Gastrocnemius medialis (tissue), 4 donors: Measurements from ENCODE around the gene GHDC.
"Not testable (repeated sequence)": the region's sequence is repeated elsewhere in the genome, so short reads cannot be mapped to it uniquely, and the experiment has no call there.

Source experiments
- POLR2A ChIP-seq, 2 donors: fragments of 450-650 bp; IDR thresholded peaks; one replicate each; pipeline ENCODE4 v1.6.1; 2017; ENCODE audit warnings: antibody characterized with exemption in 2 of 2, mild to moderate bottlenecking in 2 of 2, moderate library complexity in 2 of 2
- TF ChIP-seq, protein P1 (sequence below), 5 experiments: fragments of 450-650 bp in 3 of 5; fragments of 200-600 bp in 2 of 5; sonication (generic) in 2 of 5; IDR thresholded peaks in 4 of 5; conservative IDR thresholded peaks in 1 of 5; 1 replicate in 4 of 5; 2 replicates in 1 of 5; pipeline ENCODE4 v1.5.1; 2016 to 2019; ENCODE audit warnings: antibody characterized with exemption in 5 of 5, mild to moderate bottlenecking in 3 of 5, moderate library complexity in 3 of 5

DNA sequence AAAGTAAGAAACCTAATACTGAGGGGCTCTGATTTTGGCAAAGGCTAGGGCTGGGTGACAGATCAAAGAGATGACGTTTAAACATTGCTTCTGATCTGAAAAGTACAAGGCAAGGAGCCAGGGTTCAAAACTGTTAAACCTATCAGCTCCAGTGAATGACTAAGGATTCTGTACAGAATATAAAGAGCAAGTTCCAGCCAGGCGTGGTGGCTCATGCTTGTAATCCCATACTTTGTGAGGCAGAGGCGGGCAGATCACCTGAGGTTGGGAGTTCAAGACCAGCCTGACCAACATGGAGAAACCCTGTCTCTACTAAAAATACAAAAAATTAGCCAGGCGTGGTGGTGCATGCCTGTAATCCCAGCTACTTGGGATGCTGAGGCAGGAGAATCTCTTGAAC is 46.6 kb upstream of the GHDC start:
- TF ChIP-seq, protein P1, sequence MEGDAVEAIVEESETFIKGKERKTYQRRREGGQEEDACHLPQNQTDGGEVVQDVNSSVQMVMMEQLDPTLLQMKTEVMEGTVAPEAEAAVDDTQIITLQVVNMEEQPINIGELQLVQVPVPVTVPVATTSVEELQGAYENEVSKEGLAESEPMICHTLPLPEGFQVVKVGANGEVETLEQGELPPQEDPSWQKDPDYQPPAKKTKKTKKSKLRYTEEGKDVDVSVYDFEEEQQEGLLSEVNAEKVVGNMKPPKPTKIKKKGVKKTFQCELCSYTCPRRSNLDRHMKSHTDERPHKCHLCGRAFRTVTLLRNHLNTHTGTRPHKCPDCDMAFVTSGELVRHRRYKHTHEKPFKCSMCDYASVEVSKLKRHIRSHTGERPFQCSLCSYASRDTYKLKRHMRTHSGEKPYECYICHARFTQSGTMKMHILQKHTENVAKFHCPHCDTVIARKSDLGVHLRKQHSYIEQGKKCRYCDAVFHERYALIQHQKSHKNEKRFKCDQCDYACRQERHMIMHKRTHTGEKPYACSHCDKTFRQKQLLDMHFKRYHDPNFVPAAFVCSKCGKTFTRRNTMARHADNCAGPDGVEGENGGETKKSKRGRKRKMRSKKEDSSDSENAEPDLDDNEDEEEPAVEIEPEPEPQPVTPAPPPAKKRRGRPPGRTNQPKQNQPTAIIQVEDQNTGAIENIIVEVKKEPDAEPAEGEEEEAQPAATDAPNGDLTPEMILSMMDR (IDR thresholded peaks at IDR 0.05 in 4 of 5, conservative IDR thresholded peaks at IDR 0.05 in 1 of 5), result not testable (repeated sequence)
- not testable (repeated sequence) for TF ChIP-seq POLR2A (IDR thresholded peaks at IDR 0.05)
